ENCODE measurements around the gene TRIP10.

GRCh38 chr19:6777434-6777833 is 38.0 kb downstream of the TRIP10 start:
- TF ChIP-seq KDM4A (IDR thresholded peaks at IDR 0.05; ENCODE audit: low read depth, low read length, severe bottlenecking) (no peak), MAFK (IDR thresholded peaks at IDR 0.05; ENCODE audit: low read depth, low read length) (no peak), CHD2 (IDR thresholded peaks at IDR 0.05; ENCODE audit: low read length) (no peak), POLR2AphosphoS5 (IDR thresholded peaks at IDR 0.05; ENCODE audit: low read depth, low read length) (no peak), ZNF274 (IDR thresholded peaks at IDR 0.05; ENCODE audit: borderline replicate concordance, extremely low read depth, low read length) (no peak), ATF2 (IDR thresholded peaks at IDR 0.05; ENCODE audit: low read length) (no peak), SUZ12 (IDR thresholded peaks at IDR 0.05; ENCODE audit: low read length) (no peak), CEBPB (IDR thresholded peaks at IDR 0.05; ENCODE audit: low read depth, low read length) (no peak), MAX (IDR thresholded peaks at IDR 0.05) (no peak)
- TF ChIP-seq, protein P1, sequence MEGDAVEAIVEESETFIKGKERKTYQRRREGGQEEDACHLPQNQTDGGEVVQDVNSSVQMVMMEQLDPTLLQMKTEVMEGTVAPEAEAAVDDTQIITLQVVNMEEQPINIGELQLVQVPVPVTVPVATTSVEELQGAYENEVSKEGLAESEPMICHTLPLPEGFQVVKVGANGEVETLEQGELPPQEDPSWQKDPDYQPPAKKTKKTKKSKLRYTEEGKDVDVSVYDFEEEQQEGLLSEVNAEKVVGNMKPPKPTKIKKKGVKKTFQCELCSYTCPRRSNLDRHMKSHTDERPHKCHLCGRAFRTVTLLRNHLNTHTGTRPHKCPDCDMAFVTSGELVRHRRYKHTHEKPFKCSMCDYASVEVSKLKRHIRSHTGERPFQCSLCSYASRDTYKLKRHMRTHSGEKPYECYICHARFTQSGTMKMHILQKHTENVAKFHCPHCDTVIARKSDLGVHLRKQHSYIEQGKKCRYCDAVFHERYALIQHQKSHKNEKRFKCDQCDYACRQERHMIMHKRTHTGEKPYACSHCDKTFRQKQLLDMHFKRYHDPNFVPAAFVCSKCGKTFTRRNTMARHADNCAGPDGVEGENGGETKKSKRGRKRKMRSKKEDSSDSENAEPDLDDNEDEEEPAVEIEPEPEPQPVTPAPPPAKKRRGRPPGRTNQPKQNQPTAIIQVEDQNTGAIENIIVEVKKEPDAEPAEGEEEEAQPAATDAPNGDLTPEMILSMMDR (IDR thresholded peaks at IDR 0.05; ENCODE audit: control extremely low read depth in 1 of 3, insufficient read depth in 1 of 3, low read depth in 1 of 3, low read length in 3 of 3) = no peak
- TF ChIP-seq, protein P2, sequence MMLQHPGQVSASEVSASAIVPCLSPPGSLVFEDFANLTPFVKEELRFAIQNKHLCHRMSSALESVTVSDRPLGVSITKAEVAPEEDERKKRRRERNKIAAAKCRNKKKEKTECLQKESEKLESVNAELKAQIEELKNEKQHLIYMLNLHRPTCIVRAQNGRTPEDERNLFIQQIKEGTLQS (IDR thresholded peaks at IDR 0.05; ENCODE audit: insufficient read depth, low read depth, low read length) = no peak
